Hematopoietic multipotent progenitor cell treated with erythropoietin and hydrocortisone succinate and interleukin-3 and kit ligand, for 8 days (in vitro differentiated cells): ENCODE data around the gene TNFRSF21.
"Not testable (repeated sequence)": the region's sequence is repeated elsewhere in the genome, so short reads cannot be mapped to it uniquely, and the experiment has no call there.

Experiments used
- DNase-seq: peaks from one replicate; pipeline ENCODE4 v3.0.0-alpha.2; 2015

TNFRSF21 gene

GRCh38 chr6:47283993-47284392, 25.7 kb downstream of the TNFRSF21 start:
- DNase-seq, result no peak

GRCh38 chr6:47278545-47278944, 31.2 kb downstream of the TNFRSF21 start:
- DNase-seq, result no peak

GRCh38 chr6:47277702-47278101, 32.0 kb downstream of the TNFRSF21 start:
- no peak for DNase-seq

- no peak for DNase-seq
These were observed 33.3 kb downstream of the TNFRSF21 start for GRCh38 chr6:47276377-47276776.

- DNase-seq, result no peak
These were observed 34.1 kb downstream of the TNFRSF21 start for GRCh38 chr6:47275640-47276039.

GRCh38 chr6:47275132-47275531, 34.6 kb downstream of the TNFRSF21 start:
- not testable (repeated sequence) for DNase-seq

- DNase-seq, result no peak
These were observed 41.0 kb downstream of the TNFRSF21 start for GRCh38 chr6:47268572-47269187.

GRCh38 chr6:47267301-47267700, 42.4 kb downstream of the TNFRSF21 start:
- no peak for DNase-seq

GRCh38 chr6:47265971-47266370, 43.7 kb downstream of the TNFRSF21 start:
- no peak for DNase-seq

- no peak for DNase-seq
These were observed 44.9 kb downstream of the TNFRSF21 start for GRCh38 chr6:47264775-47265184.

GRCh38 chr6:47263268-47263667, 46.4 kb downstream of the TNFRSF21 start:
- DNase-seq, result no peak

- no peak for DNase-seq
These were observed 47.5 kb downstream of the TNFRSF21 start for GRCh38 chr6:47262231-47262630.

GRCh38 chr6:47261191-47261590, 48.5 kb downstream of the TNFRSF21 start:
- DNase-seq, result no peak

GRCh38 chr6:47260021-47260420, 49.7 kb downstream of the TNFRSF21 start:
- DNase-seq, result no peak

GRCh38 chr6:47258724-47259347, 50.9 kb downstream of the TNFRSF21 start:
- DNase-seq, result no peak

- DNase-seq, result no peak
These were observed 52.5 kb downstream of the TNFRSF21 start for GRCh38 chr6:47256981-47257730.

GRCh38 chr6:47256361-47256760, 53.3 kb downstream of the TNFRSF21 start:
- DNase-seq, result no peak

GRCh38 chr6:47254906-47255305, 54.8 kb downstream of the TNFRSF21 start:
- no peak for DNase-seq

GRCh38 chr6:47254051-47254450, 55.7 kb downstream of the TNFRSF21 start:
- DNase-seq, result no peak

- no peak for DNase-seq
These were observed 56.6 kb downstream of the TNFRSF21 start for GRCh38 chr6:47253136-47253535.

- no peak for DNase-seq
These were observed 57.1 kb downstream of the TNFRSF21 start for GRCh38 chr6:47252633-47253032.

GRCh38 chr6:47251396-47251795, 58.3 kb downstream of the TNFRSF21 start:
- DNase-seq, result no peak

- DNase-seq, result no peak
These were observed 59.4 kb downstream of the TNFRSF21 start for GRCh38 chr6:47250302-47250701.

GRCh38 chr6:47248446-47248845, 61.3 kb downstream of the TNFRSF21 start:
- no peak for DNase-seq
